ENCODE data around the gene PLA1A.

GRCh38 chr3:119555929-119556328 lies 41.8 kb upstream of the PLA1A start:
- TF ChIP-seq POLR2A (IDR thresholded peaks at IDR 0.05) (no peak), CTCF (IDR thresholded peaks at IDR 0.05 in 4 of 5, conservative IDR thresholded peaks at IDR 0.05 in 1 of 5) (no peak)

Data from gastrocnemius medialis (tissue), 4 donors.